ENCODE data around the gene MOB3A.

MOB3A gene

DNA sequence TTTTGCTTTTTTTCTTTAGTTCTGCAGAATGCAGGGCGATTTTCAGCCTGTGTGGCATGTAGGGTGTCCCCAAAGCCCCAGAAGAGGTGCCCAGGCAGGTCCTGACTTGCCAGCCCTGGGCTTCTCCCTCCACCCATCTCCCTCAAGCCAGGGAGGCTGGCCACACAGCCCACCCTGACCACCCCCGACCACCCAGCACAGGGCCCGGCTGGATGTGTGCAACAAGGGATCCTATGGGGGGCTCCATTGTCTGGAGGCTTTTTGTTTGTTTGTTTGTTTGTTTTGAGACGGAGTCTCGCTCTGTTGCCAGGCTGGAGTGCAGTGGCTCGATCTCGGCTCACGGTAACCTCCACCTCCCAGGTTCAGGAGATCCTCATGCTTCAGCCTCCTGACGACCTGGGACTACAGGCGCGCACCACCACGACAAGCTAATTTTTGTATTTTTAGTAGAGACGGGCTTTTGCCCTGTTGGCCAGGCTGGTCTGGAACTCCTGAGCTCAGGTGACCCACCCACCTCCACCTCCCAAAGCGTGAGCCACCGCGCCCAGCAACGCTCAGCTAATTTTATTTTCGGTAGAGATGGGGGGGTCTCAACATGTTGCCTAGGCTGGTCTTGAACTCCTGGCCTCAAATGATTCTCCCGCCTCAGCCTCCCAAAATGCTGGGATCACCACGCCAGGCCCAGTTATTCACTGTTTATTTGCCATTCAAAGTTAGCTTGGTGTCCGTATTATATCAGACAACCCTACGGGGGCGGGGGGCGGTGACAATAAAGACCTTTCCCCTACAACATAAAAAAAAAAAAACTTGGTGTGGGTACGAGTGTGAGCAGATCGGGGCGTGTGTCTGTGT, 37.3 kb downstream of the MOB3A start:
- no peak for DNase-seq

DNA sequence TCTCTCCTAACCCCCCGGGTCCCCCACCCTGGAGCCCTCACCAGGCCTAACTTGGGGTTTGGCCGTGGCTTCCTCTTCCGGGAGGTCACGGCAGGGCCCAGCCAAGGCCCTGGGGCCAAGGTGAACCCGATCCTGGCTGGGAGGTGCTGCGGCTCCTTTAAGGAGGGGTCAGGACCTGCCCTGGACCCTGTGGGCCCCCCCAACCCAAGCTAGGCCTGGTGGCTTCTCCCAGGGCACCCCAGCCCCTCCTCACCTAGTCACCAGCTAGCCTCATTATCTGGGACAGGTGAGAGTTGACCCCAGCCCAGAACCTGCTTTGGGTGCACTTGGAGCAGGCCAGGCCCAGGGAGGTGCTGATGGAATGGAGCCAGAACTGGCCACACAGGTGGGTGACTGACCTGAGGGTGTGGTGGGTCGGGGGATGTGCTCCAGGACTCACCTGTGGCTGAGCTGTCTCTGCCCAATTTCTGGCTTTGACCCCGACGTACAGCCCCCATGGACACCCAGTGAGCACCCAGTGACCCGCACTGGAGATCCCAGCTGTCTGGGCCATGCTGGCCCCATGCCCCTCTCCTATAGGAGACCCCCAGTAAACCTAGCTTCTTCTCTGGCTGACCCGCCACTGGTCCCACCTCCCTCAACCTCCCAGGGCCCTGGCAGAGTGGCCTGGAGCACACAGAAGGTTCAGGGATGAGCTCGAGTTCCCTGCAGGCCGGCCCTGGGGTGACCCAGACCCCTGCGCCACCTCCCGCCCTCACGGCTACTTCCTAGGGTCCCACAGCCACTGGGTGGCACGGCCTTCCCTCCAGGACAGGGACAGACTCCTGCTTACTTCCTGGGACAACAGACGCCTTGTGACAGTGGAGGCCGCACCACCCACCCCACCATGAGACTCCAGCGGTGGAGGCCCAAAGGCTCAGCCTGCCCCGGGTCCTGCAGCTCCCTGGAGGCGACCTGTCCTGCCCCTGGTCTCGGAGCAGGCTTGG, 38.3 kb downstream of the MOB3A start:
- DNase-seq: no peak

DNA sequence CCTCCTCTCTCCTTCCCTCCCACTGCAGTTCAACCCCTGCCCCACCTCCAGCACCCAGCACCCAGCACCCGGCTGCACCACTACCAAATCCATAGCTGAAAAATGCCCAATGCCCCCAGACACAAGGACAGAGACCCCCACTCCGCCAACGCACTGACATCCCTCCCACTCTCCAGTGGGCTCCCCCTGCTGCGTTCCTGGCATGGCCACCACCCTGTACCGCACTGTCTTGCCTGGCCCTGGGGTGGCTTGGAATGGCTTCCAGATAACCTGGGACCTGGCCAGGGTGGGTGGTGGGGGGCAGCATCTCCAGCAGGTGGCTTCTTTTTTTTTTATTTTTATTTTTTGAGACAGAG, 39.3 kb downstream of the MOB3A start:
- no peak for DNase-seq

DNA sequence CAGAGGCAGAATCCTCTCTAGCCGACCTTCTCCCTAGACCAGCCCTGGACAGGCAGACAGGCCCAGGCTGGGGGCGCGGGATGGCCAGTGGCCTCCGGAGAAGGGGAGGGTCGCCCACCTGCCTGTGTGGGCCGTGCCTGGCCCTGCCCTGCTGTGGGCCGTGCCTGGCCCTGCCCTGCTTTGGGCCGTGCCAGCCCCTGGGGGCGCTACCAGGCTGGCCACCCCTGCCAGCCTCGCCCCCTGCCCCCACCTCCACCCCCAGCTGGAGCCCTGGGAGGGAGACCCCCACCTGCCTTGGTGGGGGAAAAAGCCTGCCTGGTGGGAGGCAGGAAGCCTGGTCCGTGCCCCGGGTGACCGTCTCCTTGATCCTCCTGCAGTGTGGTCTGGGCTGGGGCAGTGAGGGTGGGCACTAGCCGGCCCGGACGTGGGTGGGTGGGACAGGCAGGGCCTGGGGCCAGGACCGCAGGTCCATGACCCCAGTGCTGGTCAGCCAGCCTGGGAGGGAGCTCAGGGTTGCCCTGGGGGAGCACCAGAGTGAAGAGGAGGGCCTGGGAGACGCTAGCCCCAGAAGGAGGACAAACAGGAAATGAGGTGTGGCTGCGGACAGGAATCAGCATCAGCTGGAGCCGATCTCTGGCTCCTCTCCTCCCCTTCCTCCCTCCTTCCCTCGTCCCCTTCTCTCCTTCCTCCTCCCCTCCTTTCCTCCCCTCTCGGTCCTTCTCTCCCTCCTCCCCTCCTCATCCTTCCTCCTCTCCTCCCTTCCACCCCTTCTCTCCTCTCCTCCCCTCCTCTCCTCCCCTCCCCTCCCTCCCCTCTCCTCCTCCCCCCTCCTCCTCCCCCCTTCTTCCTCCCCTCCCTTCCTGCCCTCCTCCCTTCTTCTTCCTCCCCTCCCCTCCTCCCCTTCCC, 39.9 kb downstream of the MOB3A start:
- DNase-seq: no peak

DNA sequence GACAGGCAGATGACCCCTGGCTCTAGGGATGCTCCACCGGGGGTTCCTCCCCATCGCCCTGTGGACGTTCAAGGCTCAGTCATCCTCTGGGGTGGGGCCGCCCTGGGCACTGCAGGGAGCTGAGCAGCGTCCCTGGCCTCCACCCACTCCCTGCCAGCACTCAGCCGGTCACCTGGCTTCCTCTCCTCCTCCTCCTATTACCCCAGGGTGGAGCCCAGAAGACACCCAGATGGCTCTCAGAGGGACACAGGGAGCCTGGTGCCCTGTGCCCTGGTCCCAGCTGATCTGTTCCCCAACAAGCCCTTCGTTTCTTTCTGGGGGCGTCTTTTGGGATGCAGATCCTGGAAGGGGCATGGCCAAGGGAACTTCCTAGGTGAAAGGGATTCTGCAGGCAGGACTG, 41.4 kb downstream of the MOB3A start:
- no peak for DNase-seq

DNA sequence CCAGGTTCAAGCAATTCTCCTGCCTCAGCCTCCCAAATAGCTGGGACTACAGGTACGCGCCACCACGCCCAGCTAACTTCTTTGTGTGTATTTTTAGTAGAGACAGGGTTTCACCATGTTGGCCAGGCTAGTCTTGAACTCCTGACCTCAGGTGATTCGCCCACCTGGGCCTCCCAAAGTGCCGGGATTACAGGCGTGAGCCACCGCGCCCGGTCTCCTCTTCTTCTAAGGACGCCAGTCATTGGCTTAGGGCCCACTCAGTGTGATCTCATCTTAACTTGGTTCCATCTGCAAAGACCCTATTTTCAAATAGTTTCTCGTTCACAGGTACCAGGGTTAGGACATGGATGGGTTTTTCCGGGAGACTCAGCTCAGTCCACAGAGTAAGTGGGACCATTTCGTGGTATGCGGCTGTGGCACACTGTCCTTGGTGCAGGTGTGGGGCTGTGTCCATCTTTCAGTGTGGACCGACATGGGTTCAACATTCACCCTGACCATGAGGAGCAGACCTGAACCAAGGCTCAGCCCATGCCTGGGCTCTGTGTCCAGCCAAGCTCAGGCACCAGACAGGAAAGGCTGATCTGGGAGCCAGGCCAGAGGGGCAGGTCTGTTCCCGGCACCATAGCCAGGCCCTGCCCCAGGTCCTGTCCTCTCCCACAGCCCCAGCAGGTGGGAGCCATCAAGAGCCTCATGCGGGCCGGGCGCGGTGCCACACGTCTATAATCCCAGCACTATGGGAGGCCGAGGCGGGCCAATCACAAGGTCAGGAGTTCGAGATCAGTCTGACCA, 42.3 kb downstream of the MOB3A start:
- DNase-seq: no peak

DNA sequence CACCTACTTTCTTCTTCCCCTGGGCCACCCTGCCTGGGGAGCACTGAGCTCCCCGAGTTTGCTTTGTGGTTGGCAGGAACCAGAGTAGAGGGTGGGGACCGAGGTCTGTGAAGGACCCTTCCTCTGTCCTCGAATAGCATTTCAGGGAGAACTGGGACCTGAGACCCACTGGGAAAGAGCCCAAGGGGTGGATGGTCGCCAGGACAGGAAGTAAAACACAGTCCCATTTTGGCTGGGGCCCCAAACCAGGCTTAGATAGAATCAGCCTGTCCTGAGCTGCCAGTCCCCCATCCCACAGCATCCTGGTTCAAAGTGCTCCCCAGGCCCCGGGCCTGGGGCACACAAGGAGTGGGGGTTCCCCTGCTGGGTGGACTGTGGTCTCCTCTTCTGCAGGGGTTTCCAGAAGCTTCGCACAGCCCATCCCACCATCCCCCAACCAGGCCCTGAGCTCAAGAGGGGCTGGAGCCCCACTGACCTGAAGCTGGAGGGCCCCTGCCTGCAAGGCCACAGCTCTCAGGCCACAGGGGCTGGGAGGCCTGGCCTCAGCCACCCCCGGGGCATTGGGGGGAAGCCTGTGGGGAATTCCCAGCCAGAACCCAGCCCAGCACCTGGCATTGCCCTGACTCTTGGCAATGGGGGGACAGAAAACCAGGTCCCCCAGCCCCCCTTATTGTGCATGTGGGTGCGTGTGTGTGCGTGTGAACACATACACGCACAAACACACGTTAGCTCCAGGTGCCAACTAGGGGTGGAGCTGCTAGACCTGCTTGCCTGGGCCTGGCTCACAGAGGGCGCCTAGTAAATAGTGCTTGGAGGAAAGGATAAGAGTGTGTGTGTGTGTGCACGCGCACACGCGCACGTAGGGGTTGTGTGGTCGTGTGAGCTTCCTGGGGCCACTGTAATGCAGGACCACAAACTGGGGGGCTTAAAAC, 44.1 kb downstream of the MOB3A start:
- no peak for DNase-seq

DNA sequence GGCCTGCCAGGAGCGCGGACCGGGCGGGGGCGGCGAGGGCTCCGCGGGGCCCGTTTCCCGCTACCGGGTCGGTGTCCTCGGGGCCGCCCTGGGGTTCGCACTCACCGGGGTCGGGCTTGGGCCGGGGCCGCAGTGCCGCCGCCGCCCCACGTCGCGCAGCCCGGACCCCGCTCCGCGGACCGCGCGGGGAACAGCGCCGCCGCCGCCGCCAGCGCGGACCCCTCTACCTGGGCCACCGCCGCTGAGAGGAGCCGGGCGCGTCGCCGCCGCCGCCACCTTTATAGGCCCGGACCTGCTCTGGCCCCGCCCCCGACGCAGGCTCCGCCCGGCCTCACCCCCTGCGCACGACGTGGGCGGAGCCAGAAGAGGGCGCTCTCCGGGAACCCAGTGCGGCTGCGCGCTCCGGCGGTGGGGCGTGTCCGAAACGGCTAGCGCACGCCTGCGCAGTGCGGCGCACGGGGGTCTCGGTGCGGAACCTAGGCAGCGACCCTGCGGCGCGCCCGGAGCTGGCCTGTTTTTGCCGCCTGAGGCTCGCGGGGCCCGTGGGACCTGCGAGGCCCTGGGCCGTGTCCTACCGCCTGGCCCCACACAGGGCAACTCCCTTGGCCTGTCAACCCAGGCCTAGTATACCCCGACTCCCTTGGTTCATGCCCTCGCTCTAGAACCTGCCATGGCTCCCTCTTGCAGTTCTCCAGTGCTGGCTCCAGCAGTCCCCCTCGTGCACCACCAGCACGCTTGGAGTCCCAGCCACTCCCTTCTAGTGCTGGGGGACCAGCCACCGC, 44.9 kb downstream of the MOB3A start, which contains the start of gene MKNK2:
TSS of gene MKNK2 (minus strand) at position 254 of the 782 bp plus-strand sequence. CDS start 393 bp downstream, outside the sequence.
- DNase-seq: peak; percentile 79

DNA sequence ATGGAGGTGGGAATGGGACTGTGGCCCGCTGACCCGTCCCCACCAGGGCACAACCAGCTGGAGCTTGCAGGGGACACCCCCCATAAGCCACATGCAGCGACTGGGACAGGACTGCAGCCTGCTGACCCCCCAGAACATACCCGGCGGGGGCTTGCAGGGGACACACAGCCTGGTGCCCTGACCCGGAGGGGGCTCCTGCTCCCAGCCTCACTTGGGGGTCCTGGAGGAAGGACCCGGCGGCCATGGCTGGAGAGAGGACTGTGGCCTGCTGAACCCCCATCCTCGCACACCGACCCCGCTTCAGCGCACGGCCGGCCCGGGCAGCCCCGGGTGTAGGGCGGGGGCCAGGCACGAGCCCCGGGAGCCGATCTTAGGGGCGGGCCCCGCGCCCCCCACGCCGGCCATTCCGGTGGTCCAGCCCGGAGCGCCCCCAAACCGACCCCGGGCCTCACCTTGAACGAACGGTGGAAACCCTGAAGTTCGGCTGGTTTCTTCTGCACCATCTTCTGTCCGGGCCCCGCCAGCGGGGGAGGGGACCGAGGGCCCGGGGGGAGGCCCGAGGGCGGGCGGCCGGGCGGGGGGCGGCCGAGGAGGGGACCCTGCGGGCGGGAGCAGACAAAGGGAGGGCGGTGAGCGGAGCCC, 45.7 kb downstream of the MOB3A start:
- DNase-seq: no peak

DNA sequence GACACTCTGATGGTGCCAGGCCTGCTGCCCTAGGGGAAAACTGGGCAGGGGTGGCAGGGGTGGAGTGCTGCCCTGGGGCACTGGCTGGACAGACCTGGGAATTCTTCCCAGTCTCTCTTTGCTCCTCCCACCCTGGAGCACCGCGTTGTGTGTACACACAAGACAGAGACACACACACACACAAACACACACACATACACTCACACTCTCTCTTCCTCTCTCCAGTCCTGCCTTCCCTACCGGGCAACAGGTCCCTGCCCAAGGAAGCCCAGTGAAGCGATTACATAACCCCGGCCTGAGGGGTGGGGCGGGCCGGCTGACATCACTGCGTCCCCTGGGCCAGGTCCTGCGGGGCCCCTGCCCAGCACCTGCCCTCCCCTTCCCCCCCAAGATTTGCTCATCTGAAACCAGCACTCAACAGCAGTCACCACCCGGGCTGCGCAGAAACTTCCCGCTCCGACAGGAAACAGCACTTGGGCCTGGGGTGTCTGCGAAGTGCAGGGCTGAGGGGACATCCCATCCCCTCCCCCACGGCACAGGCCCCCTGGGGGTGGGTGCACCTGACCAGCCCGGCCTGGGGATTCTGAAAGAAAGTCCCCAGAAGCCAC, 46.3 kb downstream of the MOB3A start:
- DNase-seq: no peak

DNA sequence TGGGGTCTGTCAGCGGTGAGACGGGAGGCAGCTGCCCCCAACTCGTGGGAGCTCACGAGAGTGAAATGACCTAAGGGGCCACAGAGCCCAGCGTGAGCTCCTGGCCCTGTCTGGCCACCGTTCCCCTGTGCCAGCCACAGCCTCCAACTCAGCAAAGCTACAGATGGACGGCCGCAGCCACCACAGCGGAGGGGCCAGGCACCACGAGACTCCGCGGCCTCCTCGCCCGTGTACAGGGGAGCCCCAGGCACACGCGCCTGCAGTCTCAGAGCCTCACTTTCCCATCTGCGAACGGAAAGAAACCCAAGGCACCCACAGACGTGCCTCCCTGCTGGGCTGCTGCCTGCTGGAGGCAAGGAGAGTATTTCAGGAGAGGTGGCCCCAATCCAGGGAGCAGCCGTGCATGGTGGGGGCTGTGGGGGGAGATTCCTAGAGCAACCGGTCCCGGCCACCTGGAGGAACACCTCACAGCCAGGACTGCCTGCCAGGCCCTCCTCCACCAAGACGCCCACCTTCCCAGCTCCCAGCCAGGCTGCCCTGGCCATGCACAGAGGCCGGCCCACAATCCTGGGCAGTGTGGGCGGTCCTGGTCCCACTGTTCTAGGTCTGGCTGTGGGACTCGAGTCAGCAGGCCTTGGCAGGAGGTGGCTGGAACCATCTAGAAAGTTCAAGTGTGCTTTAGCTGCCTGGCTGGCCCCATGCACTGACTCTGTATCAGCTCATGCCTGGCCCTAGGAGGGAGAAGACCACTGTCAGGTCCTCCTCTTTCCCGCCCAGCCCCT, 47.0 kb downstream of the MOB3A start:
- DNase-seq: no peak

DNA sequence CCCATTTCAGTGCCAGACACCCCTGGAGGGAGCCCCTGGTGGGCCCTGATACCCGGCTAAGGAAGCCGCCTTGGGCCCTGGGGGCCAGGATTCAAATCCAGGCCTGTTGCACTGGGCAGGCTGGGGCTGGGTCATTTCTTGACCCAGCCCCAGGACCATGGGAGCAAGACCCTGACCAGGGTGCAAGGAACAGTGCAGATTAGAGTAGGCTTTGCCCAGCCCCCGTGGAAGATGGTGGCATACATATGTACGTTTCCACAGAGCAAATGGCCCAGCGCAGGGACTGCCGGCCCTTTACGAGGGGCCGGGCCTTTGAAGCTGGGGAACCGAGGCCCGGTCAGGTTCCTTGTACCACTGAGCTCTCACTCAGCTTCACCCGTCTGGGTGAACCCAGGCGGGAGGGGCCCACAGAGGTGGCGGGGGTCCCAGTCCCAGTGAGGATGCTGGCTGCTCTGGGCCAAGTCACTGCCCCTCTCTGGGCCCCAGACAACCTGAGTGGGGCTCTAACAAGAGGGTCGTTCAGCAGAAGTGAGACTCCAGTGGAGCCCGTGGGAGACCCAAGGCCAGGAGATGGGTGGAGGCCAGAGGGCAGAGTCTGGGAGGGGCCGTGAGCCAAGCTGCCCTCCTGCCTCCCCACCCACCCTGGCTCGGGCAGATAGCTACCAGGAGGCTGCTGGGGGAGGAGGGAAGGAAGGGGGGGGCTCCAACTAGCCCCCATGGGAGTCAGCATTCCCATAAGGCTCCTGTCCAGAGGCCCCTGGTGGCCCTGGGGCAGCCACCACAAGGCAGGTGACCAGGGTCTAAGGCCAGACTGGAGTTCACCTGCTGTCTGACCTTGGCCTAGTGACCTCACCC, 47.8 kb downstream of the MOB3A start:
- no peak for DNase-seq

DNA sequence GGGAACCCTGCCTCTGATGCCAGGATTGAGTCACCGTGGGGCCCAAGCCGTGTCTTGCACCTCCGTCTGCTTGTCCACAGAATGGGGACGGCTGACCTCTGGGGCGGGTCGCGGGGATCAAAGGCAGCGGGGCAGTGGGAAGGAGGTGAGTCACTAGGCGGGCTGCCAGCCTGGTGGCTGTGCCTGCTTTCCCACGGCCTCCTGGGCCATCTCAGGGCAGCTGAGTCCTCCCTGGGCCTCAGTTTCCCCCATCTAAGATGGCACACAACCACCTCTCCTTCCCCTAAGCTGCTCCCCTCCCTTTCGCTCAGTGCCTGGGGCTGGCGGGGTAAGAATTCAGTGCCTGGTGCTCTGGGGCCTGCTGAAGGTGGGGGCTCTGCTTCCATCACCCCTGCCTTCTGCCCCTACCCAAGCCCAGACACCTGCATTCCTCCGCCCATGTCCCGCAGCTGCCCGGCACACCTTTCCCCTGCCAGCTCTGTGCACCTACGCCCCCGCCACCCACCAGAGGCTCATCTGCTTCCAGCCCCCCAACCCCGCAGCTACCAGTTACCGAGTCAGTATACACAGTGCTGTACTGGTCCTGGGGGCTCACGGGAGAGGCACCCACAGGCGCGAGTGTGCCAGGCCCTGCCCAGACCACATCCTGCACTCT, 48.5 kb downstream of the MOB3A start:
- no peak for DNase-seq

DNA sequence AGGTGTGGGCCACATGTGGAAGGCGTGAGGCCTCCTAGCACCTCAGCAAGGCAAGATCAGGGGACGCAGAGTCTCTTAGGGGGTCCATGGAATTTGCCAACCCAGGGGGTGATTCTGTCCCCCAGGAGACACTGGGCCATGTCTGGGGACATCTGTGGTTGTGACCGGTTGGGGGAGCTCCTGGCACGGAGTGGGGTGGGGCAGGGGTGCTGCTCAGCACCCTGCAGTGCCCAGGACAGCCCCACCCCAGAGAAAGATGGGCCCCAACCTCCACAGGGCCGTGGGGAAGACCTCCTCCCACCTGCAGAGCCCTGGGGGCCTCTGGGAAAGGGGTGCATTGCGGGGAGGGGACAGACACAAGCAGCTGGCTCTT, 49.1 kb downstream of the MOB3A start:
- no peak for DNase-seq

DNA sequence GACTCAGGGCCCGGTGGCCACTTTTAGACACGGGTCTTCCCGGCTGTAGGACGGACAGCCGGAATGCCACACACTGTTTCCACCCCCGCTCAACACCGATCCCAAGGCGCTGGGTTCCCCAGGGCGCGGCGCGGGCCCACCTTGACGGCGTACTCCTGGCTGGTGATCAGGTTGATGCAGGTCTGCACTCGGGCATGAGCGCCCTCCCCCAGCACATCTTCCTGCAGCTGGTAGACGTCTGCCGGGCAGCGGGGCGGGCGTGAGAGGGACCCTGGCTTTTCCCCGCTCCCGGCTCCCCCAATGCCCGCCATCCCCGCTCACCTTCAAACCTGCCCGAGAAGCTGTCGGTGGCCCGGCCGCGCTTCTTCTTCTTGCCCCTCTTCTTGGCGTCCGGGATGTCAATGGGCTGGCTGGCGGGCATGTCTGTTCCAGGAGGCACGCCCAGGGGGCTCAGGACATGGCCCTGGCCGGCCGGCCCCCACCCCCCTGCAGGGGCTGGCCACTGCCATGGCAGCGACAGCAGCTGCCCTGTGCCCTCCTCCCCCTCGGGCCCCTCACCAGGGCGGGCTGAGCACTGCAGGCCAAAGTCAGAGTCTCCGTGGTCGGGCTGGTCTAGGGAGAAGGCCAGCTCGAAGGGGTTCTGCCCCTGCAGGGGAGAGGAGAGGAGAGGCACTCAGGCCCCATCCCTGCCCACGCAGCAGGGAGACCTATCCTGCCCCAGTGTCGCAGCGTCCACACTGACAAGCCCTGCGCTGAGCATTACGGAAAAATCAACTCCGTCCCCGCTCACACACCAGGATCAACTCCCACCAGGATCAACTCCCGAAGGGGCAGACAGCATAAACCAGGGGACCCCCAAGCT, 49.8 kb downstream of the MOB3A start:
- no peak for DNase-seq

All from NCI-H2171 treated with DMSO at 0.1 percent for 48 hours (cell line).